ENCODE measurements around the gene GYS1. TPM values are rescaled to one million over a fixed set of nuclear protein-coding genes. Genes with fewer than 3 reads are reported as not detected.
A peak's percentile ranks its signal among the peaks of the same experiment; 100 is the strongest.
"Not testable (repeated sequence)": the region's sequence is repeated elsewhere in the genome, so short reads cannot be mapped to it uniquely, and the experiment has no call there.

The GYS1 gene
- total RNA-seq, 1 donor from 2014 or later: 56.2 TPM

GRCh38 chr19:48933382-48933932 is 59.7 kb downstream of the GYS1 start, which contains the start of gene DHDH:
Gene DHDH, plus strand, starts transcription at chr19:48933699. Its CDS starts 23 bp downstream, at chr19:48933722.
- H3K36me3 Mint-ChIP-seq (ENCODE audit: low read depth): no peaks in the 10 kb centered on the region
- H3K27ac Mint-ChIP-seq (ENCODE audit: unreplicated experiment): no peak within 1 kb of the TSS
- H3K4me1 Mint-ChIP-seq: peaks cover 19% of the 10 kb centered on the region
- no peak for TF ChIP-seq CTCF (conservative IDR thresholded peaks at IDR 0.05)
- DNase-seq (ENCODE audit: low read depth, low spot score): peak; percentile 62
- H3K9me3 Mint-ChIP-seq: no peaks in the 10 kb centered on the region
- H3K4me3 Mint-ChIP-seq: peak within 1 kb of the TSS; percentile 77
- peaks cover 39% of the 10 kb centered on the region for H3K27me3 Mint-ChIP-seq (ENCODE audit: low read depth)

- H3K36me3 Mint-ChIP-seq (ENCODE audit: low read depth): no peaks in the 10 kb centered on the region
- no peak for TF ChIP-seq CTCF (conservative IDR thresholded peaks at IDR 0.05)
- no peak overlapping the region for H3K4me3 Mint-ChIP-seq
- H3K27ac Mint-ChIP-seq (ENCODE audit: unreplicated experiment): no peak overlapping the region
- peaks cover 7% of the 10 kb centered on the region for H3K4me1 Mint-ChIP-seq
- DNase-seq (ENCODE audit: low read depth, low spot score): no peak
- peaks cover 27% of the 10 kb centered on the region for H3K27me3 Mint-ChIP-seq (ENCODE audit: low read depth)
- H3K9me3 Mint-ChIP-seq: no peaks in the 10 kb centered on the region
Measured at GRCh38 chr19:48928164-48929025, 64.7 kb downstream of the GYS1 start.

GRCh38 chr19:48927692-48928091 is 65.4 kb downstream of the GYS1 start:
- peaks cover 20% of the 10 kb centered on the region for H3K27me3 Mint-ChIP-seq (ENCODE audit: low read depth)

GRCh38 chr19:48926909-48927308 is 66.2 kb downstream of the GYS1 start:
- H3K27me3 Mint-ChIP-seq (ENCODE audit: low read depth): peaks cover 12% of the 10 kb centered on the region
- DNase-seq (ENCODE audit: low read depth, low spot score): no peak
- no peak overlapping the region for H3K27ac Mint-ChIP-seq (ENCODE audit: unreplicated experiment)
- no peaks in the 10 kb centered on the region for H3K4me1 Mint-ChIP-seq
- H3K36me3 Mint-ChIP-seq (ENCODE audit: low read depth): peaks cover 2% of the 10 kb centered on the region
- H3K9me3 Mint-ChIP-seq: no peaks in the 10 kb centered on the region
- H3K4me3 Mint-ChIP-seq: no peak overlapping the region
- TF ChIP-seq CTCF (conservative IDR thresholded peaks at IDR 0.05): no peak

More at GRCh38 chr19:48927692-48928091, 65.4 kb downstream of the GYS1 start:
- not testable (repeated sequence) for H3K9me3 Mint-ChIP-seq; H3K27ac Mint-ChIP-seq (ENCODE audit: unreplicated experiment); H3K4me1 Mint-ChIP-seq; H3K4me3 Mint-ChIP-seq; H3K36me3 Mint-ChIP-seq (ENCODE audit: low read depth); DNase-seq (ENCODE audit: low read depth, low spot score)

GRCh38 chr19:48925890-48926289 is 67.2 kb downstream of the GYS1 start:
- H3K9me3 Mint-ChIP-seq; H3K27me3 Mint-ChIP-seq (ENCODE audit: low read depth); H3K27ac Mint-ChIP-seq (ENCODE audit: unreplicated experiment); H3K4me1 Mint-ChIP-seq; DNase-seq (ENCODE audit: low read depth, low spot score); H3K36me3 Mint-ChIP-seq (ENCODE audit: low read depth); H3K4me3 Mint-ChIP-seq: not testable (repeated sequence)

GRCh38 chr19:48925240-48925843 is 67.8 kb downstream of the GYS1 start:
- DNase-seq (ENCODE audit: low read depth, low spot score): no peak
- Mint-ChIP-seq H3K4me3 (no peak overlapping the region), H3K27me3 (ENCODE audit: low read depth) (peaks cover 4% of the 10 kb centered on the region), H3K27ac (ENCODE audit: unreplicated experiment) (no peak overlapping the region), H3K4me1 (no peaks in the 10 kb centered on the region), H3K9me3 (no peaks in the 10 kb centered on the region), H3K36me3 (ENCODE audit: low read depth) (peaks cover 2% of the 10 kb centered on the region)
- TF ChIP-seq CTCF (conservative IDR thresholded peaks at IDR 0.05): no peak

Data from neural crest cell (in vitro differentiated cells).